Erythroblast (primary cell): Measurements from ENCODE around the gene ATP6V1B1.

Experiments used
- GATA1 ChIP-seq: IDR thresholded peaks from 2 replicates; pipeline ENCODE4 v1.6.1; 2011; ENCODE audit warnings: low read depth, mild to moderate bottlenecking, control low read depth, low read length, moderate library complexity
- POLR2A ChIP-seq: IDR thresholded peaks from 2 replicates; pipeline ENCODE4 v1.6.1; 2011; ENCODE audit warnings: mild to moderate bottlenecking, low read length

DNA sequence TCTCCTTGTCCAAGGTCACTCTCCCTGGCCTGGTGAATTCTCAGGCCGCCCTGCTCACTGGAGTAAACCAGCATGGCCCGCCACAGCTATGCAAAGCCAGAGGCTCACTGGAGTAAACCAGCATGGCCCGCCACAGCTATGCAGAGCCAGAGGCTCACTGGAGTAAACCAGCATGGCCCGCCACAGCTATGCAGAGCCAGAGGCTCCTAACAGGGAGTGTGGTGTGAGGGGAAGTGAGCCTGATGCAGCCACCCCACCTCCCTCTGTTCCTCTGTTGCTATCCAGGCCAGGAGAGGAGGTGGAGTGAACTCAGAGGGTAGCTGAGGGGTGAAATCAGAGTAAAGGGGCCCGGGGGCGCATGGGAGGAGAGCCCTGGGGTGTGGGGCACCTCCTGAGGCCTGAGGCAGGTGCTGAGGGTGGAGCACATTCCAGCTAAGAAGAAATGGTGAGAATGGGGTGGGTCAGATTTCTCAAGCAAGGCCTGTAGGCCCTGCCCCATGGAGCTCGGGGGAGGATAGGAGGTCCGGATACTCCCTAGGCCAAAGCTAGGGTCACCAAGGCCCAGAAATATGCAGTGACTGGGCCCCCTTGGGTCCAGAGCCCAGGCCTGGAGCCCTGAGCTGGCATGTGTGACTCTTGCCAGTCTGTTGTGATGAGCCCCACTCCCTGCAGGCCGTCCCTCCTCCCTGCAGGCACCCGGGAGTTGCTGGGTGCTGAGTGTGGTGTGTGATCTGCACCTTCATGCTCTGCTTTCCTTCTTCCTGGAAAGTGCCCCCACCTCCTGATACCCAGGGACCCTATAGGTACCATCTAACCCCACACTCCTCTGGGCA, 1.5 kb downstream of the ATP6V1B1 start:
- TF ChIP-seq POLR2A (no peak), GATA1 (no peak)
